Measurements from ENCODE around the gene CSNK2A1.

- no peak for TF ChIP-seq POLR2AphosphoS5 (IDR thresholded peaks at IDR 0.05; ENCODE audit: borderline replicate concordance, low read depth, low read length)
- no peak for TF ChIP-seq EZH2 (IDR thresholded peaks at IDR 0.05)
Observed at GRCh38 chr20:426566-426965, 117.0 kb downstream of the CSNK2A1 start.

All from SK-N-MC (cell line).